Left colon (tissue), 2 donors: ENCODE results near the gene RHOA. TPM values are rescaled to one million over a fixed set of nuclear protein-coding genes. Genes with fewer than 3 reads are reported as not detected.
A peak's percentile ranks its signal among the peaks of the same experiment; 100 is the strongest.
"Not testable (repeated sequence)": the region's sequence is repeated elsewhere in the genome, so short reads cannot be mapped to it uniquely, and the experiment has no call there.

ENCODE experiments used
- ATAC-seq: fragments of 200-7000 bp; cut with Tn5 transposase; one replicate; pipeline ENCODE4 v1.9.1; 2020; ENCODE audit warnings: mild to moderate bottlenecking, moderate library complexity
- DNase-seq, 2 donors: peaks; one replicate each; pipeline ENCODE4 v3.0.0-alpha.2; 2020
- intact Hi-C, 2 donors: fragments of 100-400 bp; cut with DNase I in 1 of 2; cut with micrococcal nuclease in 1 of 2; formaldehyde crosslinking; loops; one replicate each; pipeline versions ENCODE4 v1.11.2 to v1.14.0; 2022; cut with DNase I, micrococcal nuclease
- total RNA-seq, 2 donors: library from RNA; stranded (reverse); fragmentation: NEBNext Ultra II Directional; extraction: Animal tissue kit (Norgen Biotek cat#: 25700); gene quantifications; one replicate each; pipeline ENCODE4 v1.2.1, GENCODE V29; 2021
- donor health status: DM: no; HTN: no; CAD: no.
- donor health status: DM: yes; HTN: yes; CAD: no.

The RHOA gene
- total RNA-seq, 2 donors from 2014 or later: 466 to 477 TPM

GRCh38 chr3:49383387-49383786 is 28.4 kb downstream of the RHOA start:
- intact Hi-C loops: no loop called here
- peak; percentile 44 to 46 for DNase-seq
- ATAC-seq: peak; percentile 96

DNA sequence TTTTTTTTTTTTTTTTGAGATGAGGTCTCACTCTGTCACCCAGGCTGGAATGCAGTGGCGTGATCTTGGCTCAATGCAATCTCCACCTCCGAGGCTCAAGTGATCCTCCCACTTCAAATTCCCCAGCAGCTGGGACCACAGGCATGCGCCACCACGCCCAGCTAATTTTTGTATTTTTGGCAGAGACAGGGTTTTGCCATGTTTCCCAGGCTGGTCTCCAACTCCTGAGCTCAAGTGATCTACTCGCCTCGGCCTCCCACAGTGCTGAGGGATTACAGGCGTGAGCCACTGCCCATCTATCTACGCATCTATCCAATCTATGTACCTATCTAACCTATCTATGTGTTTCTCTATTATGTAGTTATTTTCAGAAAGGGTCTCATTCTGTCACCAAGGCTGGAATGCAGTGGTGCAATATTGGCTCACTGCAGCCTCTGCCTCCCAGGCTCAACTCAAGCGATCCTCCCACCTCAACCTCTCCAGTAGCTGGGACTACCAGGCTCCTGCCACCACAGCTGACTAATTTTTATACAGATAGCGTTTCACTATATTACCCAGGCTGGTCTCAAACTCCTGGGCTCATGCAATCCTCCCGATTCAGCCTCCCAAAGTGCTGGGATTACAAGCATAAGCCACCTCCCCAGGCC is 33.4 kb downstream of the RHOA start:
- ATAC-seq (no peak), DNase-seq (no peak)
- intact Hi-C loops: no loop called here

GRCh38 chr3:49377483-49377882 is 34.3 kb downstream of the RHOA start:
- no peak for ATAC-seq
- intact Hi-C loops: no loop called here
- no peak for DNase-seq

GRCh38 chr3:49371946-49372345 is 39.8 kb downstream of the RHOA start:
- ATAC-seq: no peak
- DNase-seq: no peak
- intact Hi-C loops: no loop called here

GRCh38 chr3:49370585-49371290 is 41.0 kb downstream of the RHOA start:
- ATAC-seq (no peak), DNase-seq (no peak)
- intact Hi-C loops: no loop called here

- no peak for DNase-seq
- ATAC-seq: no peak
- intact Hi-C loops: loop anchor here in 1 of 2 donors (5.0 kb wide), 1 partner anchor 40 kb away; no protein-coding TSS in a partner anchor
These were observed 49.2 kb downstream of the RHOA start for GRCh38 chr3:49362561-49362960.

DNA sequence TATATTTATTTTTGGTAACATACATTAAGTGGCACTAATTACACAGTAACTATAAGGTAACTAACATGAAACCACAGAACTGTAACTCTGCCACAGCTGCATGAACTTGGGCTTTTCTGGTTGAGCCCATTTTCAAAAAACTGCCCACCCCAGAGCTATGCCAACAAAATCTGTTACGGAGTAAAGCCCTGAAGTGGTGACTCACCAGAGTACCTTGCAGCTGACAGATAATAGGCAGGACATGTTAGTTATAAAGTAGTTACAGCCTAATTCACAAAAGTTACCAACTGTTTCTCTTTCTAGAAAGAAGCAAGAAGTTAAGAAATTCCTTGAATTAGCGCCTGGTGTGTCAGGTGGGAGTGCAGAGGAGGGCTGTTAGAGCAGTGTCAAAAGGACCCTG is 52.2 kb downstream of the RHOA start:
- intact Hi-C loops: loop anchor here in 1 of 2 donors (5.0 kb wide), 1 partner anchor 43 kb away; no protein-coding TSS in a partner anchor
- no peak for ATAC-seq
- DNase-seq: no peak

- no peak for DNase-seq
- peak; percentile 16 for ATAC-seq
- intact Hi-C loops: no loop called here
These were observed 52.9 kb downstream of the RHOA start for GRCh38 chr3:49358884-49359225.

- intact Hi-C loops: no loop called here
- DNase-seq (peak; percentile 96 to 97), ATAC-seq (peak; percentile 91)
These were observed 53.4 kb downstream of the RHOA start, which contains the start of gene GPX1 for GRCh38 chr3:49358217-49358883. Gene GPX1 (minus strand): TSS chr3:49358353. CDS start chr3:49358278, 75 bp downstream.

GRCh38 chr3:49357443-49358216 is 54.1 kb downstream of the RHOA start:
- intact Hi-C loops: not testable (repeated sequence)
- DNase-seq (peak; percentile 42 to 70), ATAC-seq (peak; percentile 47)

DNA sequence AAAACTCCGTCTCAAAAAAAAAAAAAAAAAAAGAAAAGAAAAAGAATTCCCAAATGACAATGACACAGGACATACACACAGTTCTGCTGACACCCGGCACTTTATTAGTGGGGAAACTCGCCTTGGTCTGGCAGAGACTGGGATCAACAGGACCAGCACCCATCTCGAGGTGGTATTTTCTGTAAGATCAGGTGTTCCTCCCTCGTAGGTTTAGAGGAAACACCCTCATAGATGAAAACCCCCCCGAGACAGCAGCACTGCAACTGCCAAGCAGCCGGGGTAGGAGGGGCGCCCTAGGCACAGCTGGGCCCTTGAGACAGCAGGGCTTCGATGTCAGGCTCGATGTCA is 54.7 kb downstream of the RHOA start:
- ATAC-seq, DNase-seq, intact Hi-C loops: not testable (repeated sequence)

- DNase-seq (no peak), ATAC-seq (no peak)
- intact Hi-C loops: no loop called here
These were observed 58.8 kb downstream of the RHOA start for GRCh38 chr3:49352890-49353421.

DNA sequence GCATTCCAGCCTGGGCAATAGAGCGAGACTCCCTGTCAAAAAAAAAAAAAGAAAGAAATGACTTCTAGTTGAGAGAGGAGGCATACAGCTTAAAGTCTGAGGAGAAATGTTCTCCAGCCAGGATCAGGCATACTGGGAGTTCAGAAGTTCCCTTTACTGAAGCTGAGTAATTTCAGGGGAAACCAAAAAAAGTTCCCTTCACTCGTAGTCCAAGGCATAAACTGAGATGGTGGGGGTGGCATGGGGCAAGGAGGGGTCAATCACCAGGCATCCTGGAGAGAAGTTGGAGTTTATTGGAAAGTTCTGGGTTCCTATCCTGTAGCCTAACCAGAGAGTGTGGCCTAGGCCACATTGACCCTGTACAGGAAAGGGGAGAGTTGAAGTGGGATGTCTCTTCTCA is 59.5 kb downstream of the RHOA start:
- ATAC-seq (no peak), DNase-seq (no peak)
- intact Hi-C loops: no loop called here

- DNase-seq (no peak), ATAC-seq (peak; percentile 11)
- intact Hi-C loops: no loop called here
These were observed 60.2 kb downstream of the RHOA start for GRCh38 chr3:49351521-49352011.

GRCh38 chr3:49349348-49350114 is 62.2 kb downstream of the RHOA start:
- ATAC-seq: peak; percentile 40
- intact Hi-C loops: no loop called here
- DNase-seq: no peak

DNA sequence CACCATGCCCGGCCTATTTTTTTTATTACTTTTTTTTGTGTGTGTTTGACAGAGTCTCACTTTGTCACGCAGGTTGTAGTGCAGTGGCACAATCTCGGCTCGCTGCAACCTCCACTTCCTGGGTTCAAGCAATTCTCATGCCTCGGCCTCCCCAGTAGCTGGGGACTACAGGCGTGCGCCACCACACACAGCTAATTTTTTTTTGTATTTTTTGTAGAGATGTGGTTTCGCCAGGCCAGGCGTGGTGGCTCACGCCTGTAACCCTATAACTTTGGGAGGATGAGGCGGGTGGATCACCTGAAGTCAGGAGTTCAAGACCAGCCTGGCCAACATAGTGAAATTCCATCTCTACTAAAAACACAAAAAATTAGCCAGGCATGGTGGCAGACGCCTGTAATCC is 63.4 kb downstream of the RHOA start:
- ATAC-seq, intact Hi-C loops: not testable (repeated sequence)

GRCh38 chr3:49346797-49347251 is 65.0 kb downstream of the RHOA start:
- DNase-seq (peak in 1 of 2 donors; percentile 44), ATAC-seq (peak; percentile 76)
- intact Hi-C loops: no loop called here

More for the DNA sequence above, 63.4 kb downstream of the RHOA start:
- DNase-seq: not testable (repeated sequence)

- ATAC-seq (no peak), DNase-seq (no peak)
- intact Hi-C loops: no loop called here
These were observed 68.6 kb downstream of the RHOA start for GRCh38 chr3:49343163-49343562.
